Endothelial cell of umbilical vein (primary cell): ENCODE measurements around the gene MATR3. TPM values are rescaled to one million over a fixed set of nuclear protein-coding genes. Genes with fewer than 3 reads are reported as not detected.
A peak's percentile ranks its signal among the peaks of the same experiment; 100 is the strongest.

ENCODE experiments used
- BruUV-seq: library from RNA; stranded (reverse); fragments of 400-500 nt; replicated peaks from 2 replicates; lab custom pipeline; 2021; lab: Mats Ljungman, UMichigan
- CTCF ChIA-PET: fragments of 300-600, 350-600 bp; sonication (Branson Sonifier 250); formaldehyde crosslinking; loops from one replicate; lab custom pipeline; 2021; ENCODE audit warnings: antibody characterized with exemption, inconsistent platforms; lab: Charles Lee
- POLR2A ChIA-PET: fragments of 300-600, 350-600 bp; sonication (Branson Sonifier 250); formaldehyde crosslinking; loops from one replicate; lab custom pipeline; 2021; ENCODE audit warnings: antibody characterized with exemption, inconsistent platforms; lab: Charles Lee
- DNase-seq: peaks from one replicate; pipeline ENCODE4 v3.0.0-alpha.2; 2011; ENCODE audit warnings: low read depth, low spot score
- FAIRE-seq: peaks from 2 replicates; lab custom pipeline; 2011; peaks lifted over from hg19 to GRCh38; lab: Jason Lieb, UNC
- H2AFZ ChIP-seq: 2 replicates; pipeline ENCODE4 v1.6.0; 2012; ENCODE audit warnings: low read depth, low read length, control low read depth, inconsistent platforms
- H3K27ac ChIP-seq: 2 replicates; pipeline ENCODE4 v1.5.1; 2011; ENCODE audit warnings: low read depth, mild to moderate bottlenecking, control low read depth, low read length, moderate library complexity; ENCODE audit not compliant: insufficient read depth
- H3K27me3 ChIP-seq, 2 experiments: 2 replicates each; pipeline versions ENCODE4 v1.6.0 to v1.6.1; 2011; ENCODE audit warnings: low read length in 2 of 2, mixed read lengths in 1 of 2; ENCODE audit not compliant: control insufficient read depth in 2 of 2, insufficient read depth in 2 of 2
- H3K36me3 ChIP-seq, 2 experiments: 2 replicates in 1 of 2; 3 replicates in 1 of 2; pipeline ENCODE4 v1.5.1; 2011; ENCODE audit warnings: low read length in 2 of 2, mild to moderate bottlenecking in 1 of 2, moderate library complexity in 1 of 2; ENCODE audit not compliant: control insufficient read depth in 2 of 2, insufficient read depth in 2 of 2; ENCODE audit errors: extremely low read depth in 1 of 2
- H3K4me1 ChIP-seq: 3 replicates; pipeline ENCODE4 v1.5.1; 2011; ENCODE audit warnings: mild to moderate bottlenecking, low read length; ENCODE audit not compliant: control insufficient read depth, insufficient read depth; ENCODE audit errors: extremely low read depth
- H3K4me2 ChIP-seq: 2 replicates; pipeline ENCODE4 v1.6.1; 2011; ENCODE audit warnings: low read length, control low read depth, mixed read lengths; ENCODE audit not compliant: insufficient read depth
- H3K4me3 ChIP-seq, 3 experiments: fragments of 200-600 bp in 1 of 3; sonication (generic), shearing (Covaris generic) in 1 of 3; replicated peaks in 1 of 3; 2 replicates each; pipeline ENCODE4 v1.5.1; 2011 to 2016; ENCODE audit warnings: control low read depth in 3 of 3, low read length in 3 of 3, mild to moderate bottlenecking in 2 of 3, inconsistent platforms in 1 of 3, low read depth in 1 of 3, moderate library complexity in 1 of 3; ENCODE audit not compliant: insufficient read depth in 1 of 3
- H3K79me2 ChIP-seq: 2 replicates; pipeline ENCODE4 v1.6.0; 2012; ENCODE audit warnings: low read length, inconsistent platforms; ENCODE audit not compliant: control insufficient read depth, insufficient read depth
- H3K9ac ChIP-seq: replicated peaks from 2 replicates; pipeline ENCODE3; 2011; ENCODE audit warnings: low read length, control low read depth; ENCODE audit not compliant: insufficient read depth; ENCODE audit errors: extremely low read depth
- H3K9me1 ChIP-seq: replicated peaks from 3 replicates; pipeline ENCODE4 v1.6.0; 2011; ENCODE audit warnings: mild to moderate bottlenecking, low read length; ENCODE audit not compliant: control insufficient read depth, insufficient read depth; ENCODE audit errors: extremely low read depth
- H3K9me3 ChIP-seq: replicated peaks from 2 replicates; pipeline ENCODE4 v1.5.1; 2012; ENCODE audit warnings: low read length, inconsistent platforms; ENCODE audit not compliant: control insufficient read depth, insufficient read depth
- H4K20me1 ChIP-seq: replicated peaks from 2 replicates; pipeline ENCODE3; 2011; ENCODE audit warnings: mild to moderate bottlenecking, low read length; ENCODE audit not compliant: control insufficient read depth, insufficient read depth; ENCODE audit errors: extremely low read depth
- EZH2 ChIP-seq: IDR thresholded peaks from 2 replicates; pipeline ENCODE4 v1.6.1; 2012; ENCODE audit warnings: borderline replicate concordance, low read depth, mild to moderate bottlenecking, moderate library complexity, low read length, inconsistent platforms; ENCODE audit not compliant: severe bottlenecking
- FOS ChIP-seq: IDR thresholded peaks from 2 replicates; pipeline ENCODE4 v1.6.1; 2011; ENCODE audit warnings: mild to moderate bottlenecking, low read length, moderate library complexity, borderline replicate concordance; ENCODE audit not compliant: insufficient read depth
- JUN ChIP-seq: IDR thresholded peaks from 2 replicates; pipeline ENCODE4 v1.6.1; 2011; ENCODE audit warnings: borderline replicate concordance, low read depth; ENCODE audit not compliant: insufficient read length, insufficient read depth
- MYC ChIP-seq: IDR thresholded peaks from one replicate; pipeline ENCODE4 v1.6.1; 2011; ENCODE audit warnings: mild to moderate bottlenecking, low read depth, low read length
- POLR2AphosphoS5 ChIP-seq: IDR thresholded peaks from 2 replicates; pipeline ENCODE4 v1.6.1; 2012; ENCODE audit warnings: low read depth, mild to moderate bottlenecking, control low read depth, low read length, moderate library complexity; ENCODE audit not compliant: insufficient read depth
- dilution Hi-C: fragments of 300-500 bp; cut with MboI; formaldehyde crosslinking; loops from one replicate; pipeline ENCODE4 v1.15.0; 2019; ENCODE audit warnings: low sequenced_read_pairs; ENCODE audit not compliant: extremely low pct_ligation_motif_present
- intact Hi-C: fragments of 100-400 bp; cut with micrococcal nuclease; formaldehyde crosslinking; loops from one replicate; pipeline ENCODE4 v1.10.0; 2022
- polyA plus RNA-seq, 4 experiments: library from polyadenylated mRNA; depleted of rRNA in 3 of 4; stranded (reverse) in 3 of 4; unstranded in 1 of 4; fragments of >200 nt; gene quantifications; 2 replicates each; pipeline versions ENCODE4 v1.2.1 to v1.2.3, GENCODE V29; 2011 to 2012; ENCODE audit warnings: missing spikeins in 1 of 4
- total RNA-seq: library from RNA; stranded (reverse); gene quantifications from 2 replicates; pipeline ENCODE4 v1.2.3, GENCODE V29; 2021
- TF ChIP-seq, protein P1 (sequence below), 2 donors: IDR thresholded peaks; 1 replicate in 1 of 2; 2 replicates in 1 of 2; pipeline ENCODE4 v1.5.1; 2011; ENCODE audit warnings: low read length in 2 of 2, mild to moderate bottlenecking in 2 of 2, moderate library complexity in 2 of 2, control low read depth in 1 of 2, inconsistent platforms in 1 of 2, low read depth in 1 of 2; ENCODE audit not compliant: insufficient read depth in 1 of 2; ENCODE audit errors: extremely low read depth in 1 of 2
- TF ChIP-seq, protein P2 (sequence below): IDR thresholded peaks from 2 replicates; pipeline ENCODE4 v1.6.1; 2011; ENCODE audit not compliant: insufficient read depth, insufficient read length

MATR3 gene
- total and polyA plus RNA-seq, 2 donors (not counting 3 experiments of a cell fraction or from before 2014, with no cell fraction given): 64.0 to 158 TPM

GRCh38 chr5:139246394-139246793 lies 47.1 kb upstream of the MATR3 start:
- peaks cover 16% of the 10 kb centered on the region for H3K4me1 ChIP-seq
- H3K9me3 ChIP-seq: no peaks in the 10 kb centered on the region
- no peaks in the 10 kb centered on the region for H3K36me3 ChIP-seq
- CTCF ChIA-PET: interaction anchor here (0.9 to 1.5 kb wide), 4 partner anchors 44 to 667 kb away, joined by 3 read pairs; no protein-coding TSS in a partner anchor
- no peaks in the 10 kb centered on the region for H3K9me1 ChIP-seq
- peak overlapping the region; percentile 19 for H3K9ac ChIP-seq
- H3K27me3 ChIP-seq: peaks cover 2 to 6% of the 10 kb centered on the region in 2 experiments
- FAIRE-seq: peak; percentile 87
- H2AFZ ChIP-seq: peak overlapping the region; percentile 88
- no peaks in the 10 kb centered on the region for H3K79me2 ChIP-seq
- intact Hi-C loops: no loop called here
- no TSS peak for BruUV-seq
- TF ChIP-seq, protein P1, sequence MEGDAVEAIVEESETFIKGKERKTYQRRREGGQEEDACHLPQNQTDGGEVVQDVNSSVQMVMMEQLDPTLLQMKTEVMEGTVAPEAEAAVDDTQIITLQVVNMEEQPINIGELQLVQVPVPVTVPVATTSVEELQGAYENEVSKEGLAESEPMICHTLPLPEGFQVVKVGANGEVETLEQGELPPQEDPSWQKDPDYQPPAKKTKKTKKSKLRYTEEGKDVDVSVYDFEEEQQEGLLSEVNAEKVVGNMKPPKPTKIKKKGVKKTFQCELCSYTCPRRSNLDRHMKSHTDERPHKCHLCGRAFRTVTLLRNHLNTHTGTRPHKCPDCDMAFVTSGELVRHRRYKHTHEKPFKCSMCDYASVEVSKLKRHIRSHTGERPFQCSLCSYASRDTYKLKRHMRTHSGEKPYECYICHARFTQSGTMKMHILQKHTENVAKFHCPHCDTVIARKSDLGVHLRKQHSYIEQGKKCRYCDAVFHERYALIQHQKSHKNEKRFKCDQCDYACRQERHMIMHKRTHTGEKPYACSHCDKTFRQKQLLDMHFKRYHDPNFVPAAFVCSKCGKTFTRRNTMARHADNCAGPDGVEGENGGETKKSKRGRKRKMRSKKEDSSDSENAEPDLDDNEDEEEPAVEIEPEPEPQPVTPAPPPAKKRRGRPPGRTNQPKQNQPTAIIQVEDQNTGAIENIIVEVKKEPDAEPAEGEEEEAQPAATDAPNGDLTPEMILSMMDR (IDR thresholded peaks at IDR 0.05; ENCODE audit: extremely low read depth in 1 of 2, insufficient read depth in 1 of 2, low read depth in 1 of 2, low read length in 2 of 2): no peak
- TF ChIP-seq EZH2 (no peak), POLR2AphosphoS5 (peak; percentile 67), JUN (no peak), MYC (no peak), FOS (peak; percentile 73)
- TF ChIP-seq, protein P2, sequence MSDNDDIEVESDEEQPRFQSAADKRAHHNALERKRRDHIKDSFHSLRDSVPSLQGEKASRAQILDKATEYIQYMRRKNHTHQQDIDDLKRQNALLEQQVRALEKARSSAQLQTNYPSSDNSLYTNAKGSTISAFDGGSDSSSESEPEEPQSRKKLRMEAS: no peak
- H3K27ac ChIP-seq: peak overlapping the region; percentile 23
- POLR2A ChIA-PET: no interaction called here
- DNase-seq: peak; percentile 49
- H3K4me3 ChIP-seq: no peak overlapping the region
- dilution Hi-C loops: no loop called here
- H4K20me1 ChIP-seq: no peaks in the 10 kb centered on the region
- peak overlapping the region; percentile 80 for H3K4me2 ChIP-seq
